GM23248 (cell line): Measurements from ENCODE around the gene MSH5.

ENCODE experiments used
- EZH2 ChIP-seq: fragments of 200-600 bp; sonication (generic); IDR thresholded peaks from 2 replicates; pipeline ENCODE4 v1.6.1; 2018; ENCODE audit warnings: antibody characterized with exemption, mild to moderate bottlenecking; ENCODE audit not compliant: insufficient read depth, poor library complexity, severe bottlenecking
- EZH2phosphoT487 ChIP-seq: fragments of 200-600 bp; sonication (generic); IDR thresholded peaks from 2 replicates; pipeline ENCODE4 v1.6.1; 2018; ENCODE audit warnings: antibody characterized with exemption, moderate library complexity, mild to moderate bottlenecking, low read depth; ENCODE audit not compliant: insufficient read depth

DNA sequence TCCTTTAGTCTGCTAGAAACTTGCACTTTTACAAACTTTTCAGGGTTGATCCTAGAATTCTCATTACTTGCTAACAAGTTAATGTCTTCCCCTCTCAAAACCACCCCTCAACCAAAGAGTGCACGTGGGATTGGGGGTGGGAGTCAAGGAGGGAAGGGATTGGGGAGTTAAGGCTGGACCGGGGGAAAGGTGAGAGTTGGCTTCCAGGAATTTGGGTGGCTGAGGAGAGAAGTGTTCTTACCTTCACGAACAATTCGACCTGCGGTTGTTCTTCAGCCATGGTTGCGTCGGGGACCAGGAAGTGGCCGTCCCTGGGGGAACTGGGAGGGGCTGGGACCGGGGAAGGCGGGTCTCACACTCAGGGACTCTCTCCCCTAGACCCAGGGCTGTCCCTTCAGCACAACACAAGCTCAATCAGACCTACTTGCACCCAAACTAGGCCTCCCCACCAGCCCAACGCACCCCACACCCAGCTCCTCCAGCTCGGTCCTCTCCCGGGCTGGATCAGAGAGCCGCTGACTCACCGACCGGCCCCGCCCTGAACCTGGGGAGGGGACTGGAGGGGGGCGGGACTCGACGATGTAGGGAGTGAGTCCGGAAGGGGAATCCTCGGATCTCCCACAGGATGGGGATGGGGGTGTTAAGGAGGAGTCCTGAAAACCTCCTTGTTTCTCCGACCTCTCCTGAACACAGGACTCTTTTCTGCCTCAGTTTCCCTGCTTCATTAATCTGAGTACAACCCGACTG, 3.6 kb upstream of the MSH5 start, which contains the start of gene CLIC1:
- TF ChIP-seq EZH2phosphoT487 (no peak), EZH2 (no peak)
